Neural cell (in vitro differentiated cells): ENCODE data around the gene MTX1. TPM values are rescaled to one million over a fixed set of nuclear protein-coding genes. Genes with fewer than 3 reads are reported as not detected.
"Not testable (repeated sequence)": the region's sequence is repeated elsewhere in the genome, so short reads cannot be mapped to it uniquely, and the experiment has no call there.

Source experiments
- H2AFZ ChIP-seq: fragments of 200-600, 300-800 bp; sonication (generic), shearing (Covaris generic); 2 replicates; pipeline ENCODE4 v1.6.0; 2014; ENCODE audit warnings: low read depth, mild to moderate bottlenecking, antibody characterized with exemption, low read length, moderate library complexity
- H3F3A ChIP-seq: fragments of 200-600 bp; shearing (Covaris generic); 2 replicates; pipeline ENCODE4 v1.6.1; 2016; ENCODE audit warnings: mild to moderate bottlenecking, moderate library complexity, mixed read lengths, antibody characterized with exemption, low read length; ENCODE audit not compliant: insufficient read depth, poor library complexity, severe bottlenecking
- H3K27ac ChIP-seq: fragments of 200-600, 300-800 bp; sonication (generic), shearing (Covaris generic); 2 replicates; pipeline ENCODE4 v1.5.1; 2014; ENCODE audit warnings: mild to moderate bottlenecking, low read length, moderate library complexity
- H3K27me3 ChIP-seq: fragments of 300-800, 200-600 bp; sonication (generic), shearing (Covaris generic); 2 replicates; pipeline ENCODE4 v1.6.0; 2014; ENCODE audit warnings: mild to moderate bottlenecking, low read depth, low read length, moderate library complexity; ENCODE audit not compliant: insufficient read depth
- H3K36me3 ChIP-seq: fragments of 300-800, 200-600 bp; sonication (generic), shearing (Covaris generic); 2 replicates; pipeline ENCODE4 v1.5.1; 2014; ENCODE audit warnings: mild to moderate bottlenecking, antibody characterized with exemption, low read length, moderate library complexity; ENCODE audit not compliant: insufficient read depth
- H3K4me2 ChIP-seq: fragments of 300-800, 200-600 bp; sonication (generic), shearing (Covaris generic); 2 replicates; pipeline ENCODE4 v1.6.0; 2014; ENCODE audit warnings: mild to moderate bottlenecking, low read length
- H3K4me3 ChIP-seq: fragments of 300-800, 200-600 bp; sonication (generic), shearing (Covaris generic); 2 replicates; pipeline ENCODE4 v1.5.1; 2014; ENCODE audit warnings: mild to moderate bottlenecking, low read length, moderate library complexity
- H3K79me2 ChIP-seq: fragments of 200-600 bp; shearing (Covaris generic); replicated peaks from 2 replicates; pipeline ENCODE4 v1.6.0; 2014; ENCODE audit warnings: mild to moderate bottlenecking, low read length, moderate library complexity; ENCODE audit not compliant: insufficient read depth
- H3K9ac ChIP-seq: fragments of 300-800, 200-600 bp; sonication (generic), shearing (Covaris generic); 2 replicates; pipeline ENCODE4 v1.6.1; 2016; ENCODE audit warnings: mild to moderate bottlenecking, low read length, mixed read lengths
- H3K9me2 ChIP-seq: fragments of 200-600 bp; shearing (Covaris generic); 2 replicates; pipeline ENCODE4 v1.6.1; 2016; ENCODE audit warnings: mild to moderate bottlenecking, low read length, mixed read lengths; ENCODE audit not compliant: insufficient read depth
- H3K9me3 ChIP-seq: fragments of 200-600, 300-800 bp; sonication (generic), shearing (Covaris generic); 2 replicates; pipeline ENCODE4 v1.6.1; 2016; ENCODE audit warnings: mild to moderate bottlenecking, mixed run types, low read length, moderate library complexity, mixed read lengths
- H4K20me1 ChIP-seq: fragments of 200-600 bp; shearing (Covaris generic); 2 replicates; pipeline ENCODE4 v1.6.1; 2016; ENCODE audit warnings: mild to moderate bottlenecking, mixed run types; ENCODE audit not compliant: insufficient read depth
- EP300 ChIP-seq: fragments of 450-650 bp; conservative IDR thresholded peaks from 2 replicates; pipeline ENCODE4 v1.6.1; 2014; ENCODE audit warnings: antibody characterized with exemption, mild to moderate bottlenecking, moderate library complexity; ENCODE audit not compliant: poor library complexity, severe bottlenecking
- EZH2 ChIP-seq: fragments of 200-600, 300-800 bp; shearing (Covaris generic), sonication (generic); IDR thresholded peaks from 2 replicates; pipeline ENCODE4 v1.6.1; 2014; ENCODE audit warnings: antibody characterized with exemption, low read length, borderline replicate concordance, mild to moderate bottlenecking; ENCODE audit not compliant: insufficient read depth, poor library complexity, severe bottlenecking
- MXI1 ChIP-seq: fragments of 450-650 bp; conservative IDR thresholded peaks from 2 replicates; pipeline ENCODE4 v1.6.1; 2014; ENCODE audit warnings: antibody characterized with exemption, mild to moderate bottlenecking; ENCODE audit not compliant: poor library complexity, severe bottlenecking
- POLR2AphosphoS5 ChIP-seq: IDR thresholded peaks from 2 replicates; pipeline ENCODE4 v1.6.1; 2012
- RAD21 ChIP-seq: fragments of 450-650 bp; conservative IDR thresholded peaks from 2 replicates; pipeline ENCODE4 v1.6.1; 2014; ENCODE audit warnings: antibody characterized with exemption, mild to moderate bottlenecking, moderate library complexity
- SMC3 ChIP-seq: fragments of 450-650 bp; conservative IDR thresholded peaks from 2 replicates; pipeline ENCODE4 v1.6.1; 2014; ENCODE audit warnings: antibody characterized with exemption, mild to moderate bottlenecking, moderate library complexity; ENCODE audit not compliant: poor library complexity
- TAF1 ChIP-seq: IDR thresholded peaks from 2 replicates; pipeline ENCODE4 v1.6.1; 2012; ENCODE audit warnings: low read depth
- polyA plus RNA-seq: library from polyadenylated mRNA; depleted of rRNA; stranded (reverse); fragments of >200 nt; gene quantifications from 2 replicates; pipeline ENCODE4 v1.2.3, GENCODE V29; 2014
- TF ChIP-seq, protein P1 (sequence below): fragments of 450-650 bp; IDR thresholded peaks from 2 replicates; pipeline ENCODE4 v1.5.1; 2014; ENCODE audit warnings: antibody characterized with exemption, mild to moderate bottlenecking, moderate library complexity; ENCODE audit not compliant: poor library complexity, severe bottlenecking
- TF ChIP-seq, protein P2 (sequence below): IDR thresholded peaks from 2 replicates; pipeline ENCODE4 v1.6.1; 2012; ENCODE audit warnings: borderline replicate concordance

MTX1 gene
- polyA plus RNA-seq, 1 donor from 2014 or later: 55.0 TPM

DNA sequence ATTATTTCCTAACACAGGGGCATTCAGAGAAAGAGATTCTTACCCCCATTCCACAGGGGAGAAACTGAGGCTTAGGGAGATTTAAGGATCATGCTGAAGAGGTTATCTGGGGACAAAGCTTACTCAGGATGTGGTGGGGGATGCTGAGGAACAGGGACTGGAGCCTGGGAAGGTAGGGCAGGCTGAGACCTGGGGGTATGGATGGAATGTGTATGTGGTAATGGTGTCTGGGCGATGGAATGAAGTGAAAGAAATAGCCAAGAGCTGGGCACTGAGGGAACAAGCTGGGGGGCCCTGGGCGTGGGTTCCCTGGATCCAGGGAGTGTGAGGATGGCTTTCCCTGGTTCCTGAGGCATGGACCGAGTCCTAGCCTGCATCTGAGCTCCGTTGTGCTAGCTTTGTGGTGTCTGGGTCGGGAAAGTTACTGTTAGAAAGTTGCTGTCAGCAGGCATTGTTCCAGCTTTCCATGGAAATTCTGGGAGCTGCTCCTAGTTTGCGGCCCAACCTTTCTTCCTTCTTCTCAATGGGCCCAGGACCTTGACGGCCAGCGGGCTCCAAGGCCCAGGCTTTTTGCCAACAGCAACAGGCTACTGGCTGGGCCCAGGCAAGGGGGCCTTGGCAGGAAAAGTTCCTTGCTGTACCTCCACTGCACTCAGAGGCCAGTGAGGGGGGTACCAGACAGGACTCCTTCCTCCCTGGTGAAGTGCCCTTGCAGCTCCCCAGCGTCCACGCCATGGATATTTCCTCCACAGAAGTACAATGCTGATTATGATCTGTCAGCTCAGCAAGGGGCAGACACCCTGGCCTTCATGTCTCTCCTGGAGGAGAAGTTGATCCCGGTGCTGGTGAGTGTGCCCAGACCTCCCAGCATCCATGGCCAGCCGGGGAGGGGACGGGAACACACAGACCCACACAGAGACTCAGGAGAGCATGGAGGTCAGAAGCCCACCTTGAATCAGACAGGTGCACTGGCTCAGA, 23.8 kb downstream of the MTX1 start:
- H3K9me2 ChIP-seq, H2AFZ ChIP-seq, H4K20me1 ChIP-seq, H3K36me3 ChIP-seq, H3F3A ChIP-seq, H3K27me3 ChIP-seq, H3K27ac ChIP-seq, H3K4me2 ChIP-seq, H3K9me3 ChIP-seq, H3K9ac ChIP-seq, H3K79me2 ChIP-seq, H3K4me3 ChIP-seq: not testable (repeated sequence)

DNA sequence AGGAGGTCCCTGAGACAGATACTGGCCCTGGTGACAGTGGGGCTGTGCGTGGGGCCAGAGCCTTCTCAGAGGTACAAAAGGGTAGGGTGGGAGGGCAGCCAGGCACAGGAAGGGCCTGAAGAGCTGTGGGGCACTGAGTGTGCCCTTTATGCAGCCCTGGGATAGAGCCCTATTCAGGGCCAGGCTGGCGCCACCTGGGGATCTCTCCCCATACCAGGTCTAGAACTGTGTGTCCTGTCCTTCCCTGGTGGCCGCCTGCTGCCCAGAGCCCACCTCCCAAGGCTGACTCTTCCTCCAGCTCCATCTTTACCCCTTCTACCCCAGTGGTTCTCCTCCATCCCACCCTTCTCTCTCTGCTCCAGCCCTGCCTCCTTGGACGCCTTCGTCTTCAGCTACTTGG, 25.0 kb downstream of the MTX1 start:
- not testable (repeated sequence) for H3K4me3 ChIP-seq, H3K27ac ChIP-seq, H2AFZ ChIP-seq, H3K79me2 ChIP-seq, H3F3A ChIP-seq, H3K27me3 ChIP-seq, H4K20me1 ChIP-seq, H3K9me2 ChIP-seq, H3K9me3 ChIP-seq, H3K4me2 ChIP-seq, H3K9ac ChIP-seq, H3K36me3 ChIP-seq

DNA sequence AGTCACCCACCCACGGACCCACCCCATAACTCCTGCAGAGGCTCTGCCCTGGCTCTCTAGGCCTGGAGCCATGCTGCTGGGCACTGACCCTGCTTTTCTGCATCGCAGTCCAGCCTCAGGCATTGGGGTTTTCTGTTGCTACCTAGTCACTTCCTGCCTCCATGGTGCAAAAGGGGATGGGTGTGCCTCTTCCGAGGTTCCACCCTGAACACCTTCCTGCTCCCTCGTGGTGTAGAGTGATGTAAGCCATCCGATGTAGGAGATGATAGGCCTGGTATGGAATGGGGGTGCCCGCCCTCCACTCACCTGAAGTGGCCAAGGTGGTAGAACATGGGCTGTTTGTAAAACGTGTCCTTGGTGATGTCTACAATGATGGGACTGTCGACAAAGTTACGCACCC, 26.9 kb downstream of the MTX1 start:
- not testable (repeated sequence) for H3K9me2 ChIP-seq, H4K20me1 ChIP-seq, H3K4me3 ChIP-seq, H3K36me3 ChIP-seq, H3K79me2 ChIP-seq, H3K9me3 ChIP-seq, H3K27ac ChIP-seq, H3F3A ChIP-seq, H3K9ac ChIP-seq, H3K27me3 ChIP-seq, H3K4me2 ChIP-seq, H2AFZ ChIP-seq

DNA sequence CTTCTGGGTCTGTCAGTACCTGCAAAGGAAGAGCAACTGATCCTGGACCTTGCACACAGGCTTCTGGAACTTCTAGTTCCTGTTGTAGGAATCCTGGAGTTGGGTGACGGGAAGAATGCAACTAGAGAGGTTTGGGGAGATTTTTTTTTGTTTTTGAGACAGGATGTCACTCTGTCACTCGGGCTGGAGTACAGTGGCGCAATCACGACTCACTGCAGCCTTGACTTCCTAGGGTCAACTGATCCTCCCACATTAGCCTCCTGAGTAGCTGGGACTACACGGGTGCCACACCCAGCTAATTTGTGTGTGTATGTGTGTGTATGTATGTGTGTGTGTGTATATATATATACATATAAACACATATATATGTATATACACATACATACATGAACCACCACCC, 28.0 kb downstream of the MTX1 start:
- no peaks in the 10 kb centered on the region for H3K9me3 ChIP-seq

More for the DNA sequence above, 28.0 kb downstream of the MTX1 start:
- no peak overlapping the region for H2AFZ ChIP-seq
- no peaks in the 10 kb centered on the region for H3K79me2 ChIP-seq
- TF ChIP-seq SMC3 (no peak), MXI1 (no peak), RAD21 (no peak), EZH2 (no peak), TAF1 (no peak), EP300 (no peak), POLR2AphosphoS5 (no peak)
- TF ChIP-seq, protein P1, sequence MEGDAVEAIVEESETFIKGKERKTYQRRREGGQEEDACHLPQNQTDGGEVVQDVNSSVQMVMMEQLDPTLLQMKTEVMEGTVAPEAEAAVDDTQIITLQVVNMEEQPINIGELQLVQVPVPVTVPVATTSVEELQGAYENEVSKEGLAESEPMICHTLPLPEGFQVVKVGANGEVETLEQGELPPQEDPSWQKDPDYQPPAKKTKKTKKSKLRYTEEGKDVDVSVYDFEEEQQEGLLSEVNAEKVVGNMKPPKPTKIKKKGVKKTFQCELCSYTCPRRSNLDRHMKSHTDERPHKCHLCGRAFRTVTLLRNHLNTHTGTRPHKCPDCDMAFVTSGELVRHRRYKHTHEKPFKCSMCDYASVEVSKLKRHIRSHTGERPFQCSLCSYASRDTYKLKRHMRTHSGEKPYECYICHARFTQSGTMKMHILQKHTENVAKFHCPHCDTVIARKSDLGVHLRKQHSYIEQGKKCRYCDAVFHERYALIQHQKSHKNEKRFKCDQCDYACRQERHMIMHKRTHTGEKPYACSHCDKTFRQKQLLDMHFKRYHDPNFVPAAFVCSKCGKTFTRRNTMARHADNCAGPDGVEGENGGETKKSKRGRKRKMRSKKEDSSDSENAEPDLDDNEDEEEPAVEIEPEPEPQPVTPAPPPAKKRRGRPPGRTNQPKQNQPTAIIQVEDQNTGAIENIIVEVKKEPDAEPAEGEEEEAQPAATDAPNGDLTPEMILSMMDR: no peak
- TF ChIP-seq, protein P2, sequence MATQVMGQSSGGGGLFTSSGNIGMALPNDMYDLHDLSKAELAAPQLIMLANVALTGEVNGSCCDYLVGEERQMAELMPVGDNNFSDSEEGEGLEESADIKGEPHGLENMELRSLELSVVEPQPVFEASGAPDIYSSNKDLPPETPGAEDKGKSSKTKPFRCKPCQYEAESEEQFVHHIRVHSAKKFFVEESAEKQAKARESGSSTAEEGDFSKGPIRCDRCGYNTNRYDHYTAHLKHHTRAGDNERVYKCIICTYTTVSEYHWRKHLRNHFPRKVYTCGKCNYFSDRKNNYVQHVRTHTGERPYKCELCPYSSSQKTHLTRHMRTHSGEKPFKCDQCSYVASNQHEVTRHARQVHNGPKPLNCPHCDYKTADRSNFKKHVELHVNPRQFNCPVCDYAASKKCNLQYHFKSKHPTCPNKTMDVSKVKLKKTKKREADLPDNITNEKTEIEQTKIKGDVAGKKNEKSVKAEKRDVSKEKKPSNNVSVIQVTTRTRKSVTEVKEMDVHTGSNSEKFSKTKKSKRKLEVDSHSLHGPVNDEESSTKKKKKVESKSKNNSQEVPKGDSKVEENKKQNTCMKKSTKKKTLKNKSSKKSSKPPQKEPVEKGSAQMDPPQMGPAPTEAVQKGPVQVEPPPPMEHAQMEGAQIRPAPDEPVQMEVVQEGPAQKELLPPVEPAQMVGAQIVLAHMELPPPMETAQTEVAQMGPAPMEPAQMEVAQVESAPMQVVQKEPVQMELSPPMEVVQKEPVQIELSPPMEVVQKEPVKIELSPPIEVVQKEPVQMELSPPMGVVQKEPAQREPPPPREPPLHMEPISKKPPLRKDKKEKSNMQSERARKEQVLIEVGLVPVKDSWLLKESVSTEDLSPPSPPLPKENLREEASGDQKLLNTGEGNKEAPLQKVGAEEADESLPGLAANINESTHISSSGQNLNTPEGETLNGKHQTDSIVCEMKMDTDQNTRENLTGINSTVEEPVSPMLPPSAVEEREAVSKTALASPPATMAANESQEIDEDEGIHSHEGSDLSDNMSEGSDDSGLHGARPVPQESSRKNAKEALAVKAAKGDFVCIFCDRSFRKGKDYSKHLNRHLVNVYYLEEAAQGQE: no peak
- no peak overlapping the region for H3K4me2 ChIP-seq
- H3K27ac ChIP-seq: no peak overlapping the region
- H3K27me3 ChIP-seq: no peaks in the 10 kb centered on the region
- H3K36me3 ChIP-seq: no peaks in the 10 kb centered on the region
- H3K9ac ChIP-seq: no peak overlapping the region
- no peak overlapping the region for H3K4me3 ChIP-seq
- no peaks in the 10 kb centered on the region for H4K20me1 ChIP-seq
- no peaks in the 10 kb centered on the region for H3K9me2 ChIP-seq
- H3F3A ChIP-seq: no peaks in the 10 kb centered on the region
